Measurements from ENCODE around the gene CRLF1.
A peak's percentile ranks its signal among the peaks of the same experiment; 100 is the strongest.

CRLF1 gene

DNA sequence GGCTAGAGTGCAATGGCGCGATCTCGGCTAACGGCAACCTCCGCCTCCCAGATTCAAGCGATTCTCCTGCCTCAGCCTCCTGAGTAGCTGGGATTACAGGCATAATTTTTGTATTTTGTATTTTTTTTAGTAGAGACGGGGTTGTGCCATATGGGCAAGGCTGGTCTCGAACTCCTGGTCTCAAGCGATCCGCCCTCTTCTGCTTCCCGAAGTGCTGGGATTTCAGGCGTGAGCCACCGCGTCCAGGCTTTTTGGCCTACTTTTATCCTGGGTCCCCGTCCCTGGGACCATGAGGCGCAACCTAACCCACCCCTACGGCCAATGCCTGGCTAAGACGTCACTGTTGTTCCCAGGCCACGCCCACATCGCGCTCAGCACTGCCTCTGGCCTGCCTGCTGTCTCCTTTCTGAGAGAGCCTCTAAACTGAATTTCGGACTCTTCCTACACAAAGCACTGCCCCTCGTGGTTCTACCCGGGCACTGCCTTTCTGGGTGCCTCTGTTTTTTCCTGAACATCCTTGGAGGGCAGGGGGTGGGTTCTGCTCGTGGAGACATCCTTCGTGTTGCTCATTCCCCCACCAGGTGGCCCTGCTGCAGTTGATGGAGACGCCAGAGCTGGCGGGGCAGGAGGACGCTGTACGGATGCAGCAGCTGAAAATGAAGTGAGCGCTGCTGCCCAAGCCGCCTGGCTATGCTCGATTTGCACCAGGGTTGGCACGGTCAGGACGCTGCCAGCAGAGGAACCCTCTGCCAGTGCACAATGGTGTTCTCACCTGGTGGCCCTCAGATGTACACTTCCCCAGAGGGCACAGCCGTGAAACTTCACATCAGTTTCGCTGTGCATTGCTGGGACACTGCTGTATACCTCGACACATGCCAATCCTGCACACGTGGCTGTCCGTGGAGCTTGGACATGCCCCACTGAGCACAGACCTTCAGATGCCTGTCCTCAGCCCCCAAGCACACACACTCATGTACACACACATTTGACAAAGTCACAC is 16.0 kb downstream of the CRLF1 start:
- DNase-seq = no peak

DNA sequence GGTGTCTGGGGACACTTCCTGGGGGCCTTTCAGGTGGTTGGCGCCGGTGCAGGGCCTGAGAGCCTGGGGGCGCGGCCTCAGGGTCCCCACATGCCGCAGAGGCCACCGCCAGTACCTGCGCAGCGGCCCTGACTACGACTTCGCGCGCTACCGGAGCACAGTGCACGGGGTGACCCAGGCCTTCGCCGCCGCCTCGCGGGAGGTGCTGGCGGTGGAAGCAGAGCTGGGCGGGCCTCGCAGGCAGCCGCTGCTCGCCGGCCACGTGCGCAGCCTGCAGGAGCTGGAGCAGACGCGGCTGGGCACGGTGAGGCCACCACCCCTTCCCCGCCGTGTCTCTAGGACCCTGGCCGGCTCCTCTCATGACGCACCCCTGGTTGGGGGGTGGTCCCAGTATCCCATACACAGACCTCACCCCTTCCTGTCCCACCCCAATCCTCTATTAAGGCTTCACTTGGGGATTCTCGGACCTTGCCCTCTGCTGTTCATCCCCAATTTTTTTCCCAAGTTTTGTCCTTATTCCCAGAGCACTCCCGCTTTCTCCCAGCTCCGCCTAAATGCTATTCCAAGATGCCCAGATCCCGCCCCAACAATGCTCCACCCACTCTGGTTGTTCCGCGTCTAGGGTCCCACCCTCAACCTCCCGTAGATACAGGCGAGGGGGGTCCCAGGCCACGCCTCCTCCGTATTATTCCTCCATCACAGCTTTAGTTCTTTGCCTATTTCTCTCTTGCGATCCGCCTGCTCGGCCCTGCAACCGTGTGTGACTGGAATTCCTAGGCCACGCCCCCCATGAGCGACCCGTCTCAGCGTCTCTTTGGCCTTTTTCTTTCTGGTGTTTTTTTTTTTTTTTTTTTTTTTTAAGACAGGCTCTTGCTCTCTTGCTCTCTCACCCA is 17.0 kb downstream of the CRLF1 start:
- peak; percentile 14 for DNase-seq

GRCh38 chr19:18588611-18589379 is 17.8 kb downstream of the CRLF1 start, which contains the start of gene REX1BD:
TSS of gene REX1BD (plus strand) at chr19:18588798. CDS start at chr19:18588802, 4 bp downstream.
- peak; percentile 32 for DNase-seq

GRCh38 chr19:18587962-18588610 is 18.5 kb downstream of the CRLF1 start:
- no peak for DNase-seq

- no peak for DNase-seq
These were observed 19.0 kb downstream of the CRLF1 start for GRCh38 chr19:18587561-18587960.

- DNase-seq = no peak
These were observed 20.3 kb downstream of the CRLF1 start for GRCh38 chr19:18586306-18586705.

- no peak for DNase-seq
These were observed 26.3 kb downstream of the CRLF1 start for GRCh38 chr19:18580311-18580710.

DNA sequence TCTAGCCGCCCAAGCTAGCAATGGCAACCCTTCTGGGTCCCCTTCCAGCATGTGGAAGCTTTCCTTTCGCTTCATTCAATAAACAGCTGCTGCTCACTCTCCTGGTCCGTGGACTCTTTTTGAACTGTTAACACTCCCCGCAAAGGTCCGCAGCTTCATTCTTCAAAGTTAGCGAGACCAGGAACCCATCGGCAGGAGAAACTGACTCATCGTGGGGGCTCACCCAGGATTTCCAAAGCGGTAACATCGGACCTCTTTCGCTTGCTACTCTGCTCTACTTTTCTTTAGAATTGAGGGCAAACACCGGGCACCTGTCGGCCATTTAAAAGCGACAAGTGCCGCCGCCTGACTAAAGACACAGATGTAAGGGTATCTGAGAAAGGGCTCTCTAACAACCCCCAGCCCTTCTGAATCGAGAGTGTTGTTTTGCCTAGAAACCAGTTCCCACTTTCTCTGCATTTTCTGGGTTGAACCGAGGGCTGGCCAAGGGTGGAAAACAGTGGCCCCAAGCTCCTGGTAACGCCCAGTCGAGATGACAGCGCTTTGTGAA is 29.2 kb downstream of the CRLF1 start:
- DNase-seq = no peak

DNA sequence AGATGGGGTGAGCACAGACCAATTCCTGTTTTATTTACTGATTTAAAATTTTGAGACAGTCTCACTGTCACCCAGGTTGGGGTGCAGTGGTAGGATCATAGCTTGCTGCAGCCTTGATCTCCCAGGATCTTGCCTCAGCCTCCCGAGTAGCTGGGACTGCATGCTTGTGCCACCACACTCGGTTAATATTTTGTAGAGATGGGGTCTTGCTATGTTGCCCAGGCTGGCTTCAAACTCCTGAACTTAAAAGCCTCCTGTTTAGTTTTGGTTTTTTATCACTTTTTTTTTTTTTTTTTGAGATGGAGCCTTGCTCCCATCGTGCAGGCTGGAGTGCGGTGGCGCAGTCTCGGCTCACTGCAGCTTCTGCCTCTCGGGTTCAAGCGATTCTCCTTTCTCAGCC is 30.2 kb downstream of the CRLF1 start:
- no peak for DNase-seq

GRCh38 chr19:18574691-18575291 is 31.8 kb downstream of the CRLF1 start:
- DNase-seq = no peak

DNA sequence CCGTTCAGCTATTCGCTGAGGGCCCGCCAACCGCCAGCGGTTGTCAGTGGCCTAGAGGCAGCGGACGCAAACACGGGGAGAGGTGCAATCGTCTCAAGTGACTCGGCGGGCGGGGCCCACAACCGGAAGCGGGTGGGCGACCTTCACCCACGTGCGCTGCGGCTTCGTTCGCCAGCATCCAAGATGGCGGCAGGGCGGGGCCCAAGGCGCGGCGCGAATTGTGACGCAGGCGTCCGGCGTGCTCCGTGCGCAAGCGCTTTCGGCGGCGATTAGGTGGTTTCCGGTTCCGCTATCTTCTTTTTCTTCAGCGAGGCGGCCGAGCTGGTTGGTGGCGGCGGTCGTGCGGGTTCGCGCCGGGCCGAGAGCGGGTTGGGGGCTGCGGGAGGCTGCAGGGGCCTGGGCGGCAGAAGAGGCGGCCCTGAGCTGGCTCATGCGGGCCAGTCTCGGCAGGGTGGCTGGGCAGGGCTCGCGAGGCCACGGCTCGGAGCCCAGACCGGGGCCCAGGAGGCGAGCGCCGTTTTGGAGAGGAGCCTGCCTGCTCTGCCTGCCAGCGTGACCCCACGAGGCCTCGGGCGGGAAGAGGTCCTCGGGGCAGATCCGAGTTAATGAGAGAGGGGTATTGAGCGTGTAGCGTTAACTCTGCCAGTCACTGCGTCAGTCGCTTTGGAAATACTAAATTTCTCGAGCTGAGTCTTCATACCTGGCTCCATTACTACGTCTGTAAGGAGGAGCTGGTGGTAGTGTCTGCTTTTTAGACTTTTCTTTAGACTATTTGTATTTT is 34.8 kb downstream of the CRLF1 start, which contains the start of gene UBA52:
Gene UBA52 (plus strand): TSS at position 294 of the 781 bp plus-strand sequence. CDS start 1,444 bp downstream, outside the sequence.
- DNase-seq = peak; percentile 97

GRCh38 chr19:18568367-18568766 is 38.2 kb downstream of the CRLF1 start:
- no peak for DNase-seq

- no peak for DNase-seq
These were observed 39.6 kb downstream of the CRLF1 start for GRCh38 chr19:18566953-18567352.

DNA sequence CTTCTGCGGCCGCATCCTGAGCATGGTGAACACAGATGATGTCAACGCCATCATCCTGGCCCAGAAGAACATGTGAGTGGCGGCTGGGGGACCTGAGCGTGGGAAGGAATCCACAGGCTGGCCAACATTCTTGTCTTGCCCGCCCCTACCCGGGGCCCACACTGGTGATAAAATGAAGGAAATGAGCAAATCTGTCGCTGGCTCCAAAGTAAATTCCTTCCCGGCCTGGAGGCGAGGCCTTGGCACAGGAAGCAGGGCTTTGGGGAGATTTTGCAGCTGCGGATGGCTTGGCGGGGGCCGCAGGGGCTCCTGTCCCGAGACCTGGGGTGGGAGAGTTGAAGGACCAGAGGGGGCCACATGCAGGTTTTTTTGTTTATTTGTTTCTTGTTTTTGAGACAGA is 44.5 kb downstream of the CRLF1 start:
- DNase-seq = no peak

GRCh38 chr19:18559685-18560084 is 46.9 kb downstream of the CRLF1 start:
- DNase-seq = no peak

GRCh38 chr19:18558604-18559003 is 48.0 kb downstream of the CRLF1 start:
- no peak for DNase-seq

- no peak for DNase-seq
These were observed 48.4 kb downstream of the CRLF1 start for GRCh38 chr19:18558202-18558555.

GRCh38 chr19:18557411-18558201 is 49.0 kb downstream of the CRLF1 start, which contains the start of gene KXD1:
TSS of gene KXD1 (plus strand) at chr19:18557870. CDS start at chr19:18562057, 4,187 bp downstream.
- DNase-seq = peak; percentile 97

DNA sequence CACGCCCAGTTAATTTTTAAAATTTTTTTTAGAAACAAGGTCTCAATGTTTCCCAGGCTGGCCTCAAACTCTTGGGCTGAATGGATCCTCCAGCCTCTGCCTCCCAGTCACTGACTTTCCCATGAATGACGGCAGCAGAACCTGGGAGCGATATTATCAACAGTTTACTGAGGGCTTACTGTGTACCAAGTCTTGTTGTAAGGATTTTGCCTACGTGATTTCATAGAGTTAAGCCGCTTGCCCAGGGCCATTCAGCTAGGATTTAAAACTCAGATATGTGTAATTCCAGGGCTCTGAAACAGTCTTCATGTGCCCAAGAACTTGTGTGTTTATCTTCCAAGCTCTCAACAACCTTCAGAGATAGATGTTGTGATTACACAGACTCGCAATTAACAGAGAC is 55.0 kb downstream of the CRLF1 start:
- DNase-seq = no peak

All from amniotic stem cell (primary cell).